HG03565 (cell line): ENCODE data around the gene P2RY6.
"Not testable (repeated sequence)": the region's sequence is repeated elsewhere in the genome, so short reads cannot be mapped to it uniquely, and the experiment has no call there.

Experiments used
- ATAC-seq: cut with Tn5 transposase; IDR thresholded peaks from one replicate; pipeline ENCODE4 v1.9.1; 2021; ENCODE audit warnings: mild to moderate bottlenecking, moderate library complexity; ENCODE audit not compliant: unreplicated experiment

Gene P2RY6

GRCh38 chr11:73271936-73272679, at the start of gene P2RY6:
P2RY6 (plus strand) TSS chr11:73272338; CDS start chr11:73296519, 24,181 bp downstream.
- ATAC-seq, result no peak

- no peak for ATAC-seq
Observed at GRCh38 chr11:73223998-73224730, 48.0 kb upstream of the P2RY6 start.

GRCh38 chr11:73225001-73225686, 47.0 kb upstream of the P2RY6 start:
- ATAC-seq, result no peak

GRCh38 chr11:73225851-73226250, 46.3 kb upstream of the P2RY6 start:
- no peak for ATAC-seq

- no peak for ATAC-seq
Observed at GRCh38 chr11:73226297-73227006, 45.7 kb upstream of the P2RY6 start.

- no peak for ATAC-seq
Observed at GRCh38 chr11:73227571-73228211, 44.4 kb upstream of the P2RY6 start.

GRCh38 chr11:73228268-73229134, 43.6 kb upstream of the P2RY6 start:
- no peak for ATAC-seq

GRCh38 chr11:73229321-73229895, 42.7 kb upstream of the P2RY6 start:
- ATAC-seq, result no peak

- no peak for ATAC-seq
Observed at GRCh38 chr11:73229896-73230875, 42.0 kb upstream of the P2RY6 start.

- no peak for ATAC-seq
Observed at GRCh38 chr11:73230931-73231330, 41.2 kb upstream of the P2RY6 start.

GRCh38 chr11:73232487-73232886, 39.7 kb upstream of the P2RY6 start:
- not testable (repeated sequence) for ATAC-seq

- ATAC-seq, result no peak
Observed at GRCh38 chr11:73233211-73233610, 38.9 kb upstream of the P2RY6 start.

- no peak for ATAC-seq
Observed at GRCh38 chr11:73233692-73234470, 38.3 kb upstream of the P2RY6 start.

- no peak for ATAC-seq
Observed at GRCh38 chr11:73234471-73235181, 37.5 kb upstream of the P2RY6 start.

- ATAC-seq, result no peak
Observed at GRCh38 chr11:73235236-73235786, 36.8 kb upstream of the P2RY6 start.

GRCh38 chr11:73236205-73236765, 35.9 kb upstream of the P2RY6 start:
- no peak for ATAC-seq
